Esophagus squamous epithelium (tissue), 4 donors: ENCODE results near the gene PURA.

Experiments used
- CTCF ChIP-seq, 6 experiments: fragments of 450-650 bp in 4 of 6; fragments of 200-600 bp in 2 of 6; sonication (generic) in 2 of 6; IDR thresholded peaks; one replicate each; pipeline ENCODE4 v1.5.1; 2016 to 2019; ENCODE audit warnings: antibody characterized with exemption in 6 of 6, mild to moderate bottlenecking in 4 of 6, moderate library complexity in 4 of 6
- POLR2A ChIP-seq, 4 donors: fragments of 450-650 bp; IDR thresholded peaks; one replicate each; pipeline ENCODE4 v1.6.1; 2017; ENCODE audit warnings: antibody characterized with exemption in 4 of 4, mild to moderate bottlenecking in 4 of 4, moderate library complexity in 3 of 4

- TF ChIP-seq CTCF (IDR thresholded peaks at IDR 0.05) = no peak
- no peak for TF ChIP-seq POLR2A (IDR thresholded peaks at IDR 0.05)
Observed at GRCh38 chr5:140118302-140118936, 4.5 kb downstream of the PURA start.
